ENCODE measurements around the gene BCAS1. TPM values are rescaled to one million over a fixed set of nuclear protein-coding genes. Genes with fewer than 3 reads are reported as not detected.
"Not testable (repeated sequence)": the region's sequence is repeated elsewhere in the genome, so short reads cannot be mapped to it uniquely, and the experiment has no call there.

Gene BCAS1
- total RNA-seq, 1 donor from 2014 or later = under 0.01 TPM

- H3K4me3 ChIP-seq (ENCODE audit: low read depth, low read length) = no peak overlapping the region
- DNase-seq (ENCODE audit: low read depth) = no peak
- TF ChIP-seq CTCF (conservative IDR thresholded peaks at IDR 0.05; ENCODE audit: low read depth, low read length) = no peak
Observed at GRCh38 chr20:53938739-53939138, 131.7 kb downstream of the BCAS1 start.

DNA sequence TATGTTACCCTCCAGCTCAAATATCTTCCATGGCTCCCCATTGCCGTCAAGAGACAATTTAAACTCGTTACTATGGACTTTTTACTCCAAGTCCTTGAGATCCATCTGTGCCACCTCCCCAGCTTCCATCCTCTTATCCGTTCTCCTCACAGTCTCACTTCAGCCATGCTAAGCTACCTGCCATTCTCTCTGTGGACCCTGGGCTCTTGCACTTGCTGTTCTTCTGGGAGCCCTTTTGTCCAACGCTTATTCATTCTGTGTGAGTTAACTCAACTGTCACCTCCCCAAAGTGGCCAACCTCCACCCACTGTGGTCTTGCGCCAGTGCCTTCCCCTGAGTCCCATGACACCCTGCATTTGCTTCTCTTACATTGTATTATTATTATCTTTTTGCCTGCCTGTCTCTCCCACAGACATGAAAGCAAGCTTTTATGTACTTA, 132.4 kb downstream of the BCAS1 start:
- no peak for DNase-seq (ENCODE audit: low read depth)
- no peak overlapping the region for H3K4me3 ChIP-seq (ENCODE audit: low read depth, low read length)
- TF ChIP-seq CTCF (conservative IDR thresholded peaks at IDR 0.05; ENCODE audit: low read depth, low read length) = no peak

DNA sequence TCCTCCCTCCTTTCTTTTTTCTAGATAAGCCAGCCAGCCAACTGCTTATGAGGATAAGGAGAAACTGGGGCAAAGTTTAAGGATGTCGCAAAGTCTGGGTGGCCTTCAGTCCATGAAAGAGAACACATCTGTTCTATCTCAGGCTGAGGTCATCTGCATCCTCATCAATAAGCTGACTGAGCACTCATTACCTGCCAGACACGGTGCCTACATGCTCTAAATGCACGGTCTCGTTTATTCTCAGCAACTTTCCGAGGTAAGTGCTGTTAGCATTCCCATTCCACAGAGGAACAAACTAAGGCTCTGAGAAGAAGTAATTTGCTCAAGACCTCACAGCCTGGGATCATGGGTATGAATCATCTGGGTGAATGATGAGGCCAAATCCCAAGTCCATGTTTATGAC, 133.1 kb downstream of the BCAS1 start:
- no peak for DNase-seq (ENCODE audit: low read depth)
- H3K4me3 ChIP-seq (ENCODE audit: low read depth, low read length) = no peak overlapping the region
- TF ChIP-seq CTCF (conservative IDR thresholded peaks at IDR 0.05; ENCODE audit: low read depth, low read length) = no peak

GRCh38 chr20:53935344-53936084, 134.9 kb downstream of the BCAS1 start:
- TF ChIP-seq CTCF (conservative IDR thresholded peaks at IDR 0.05; ENCODE audit: low read depth, low read length) = no peak
- no peak for DNase-seq (ENCODE audit: low read depth)
- no peak overlapping the region for H3K4me3 ChIP-seq (ENCODE audit: low read depth, low read length)

- DNase-seq (ENCODE audit: low read depth) = no peak
- H3K4me3 ChIP-seq (ENCODE audit: low read depth, low read length) = no peak overlapping the region
Observed at GRCh38 chr20:53934421-53935343, 135.7 kb downstream of the BCAS1 start.

DNA sequence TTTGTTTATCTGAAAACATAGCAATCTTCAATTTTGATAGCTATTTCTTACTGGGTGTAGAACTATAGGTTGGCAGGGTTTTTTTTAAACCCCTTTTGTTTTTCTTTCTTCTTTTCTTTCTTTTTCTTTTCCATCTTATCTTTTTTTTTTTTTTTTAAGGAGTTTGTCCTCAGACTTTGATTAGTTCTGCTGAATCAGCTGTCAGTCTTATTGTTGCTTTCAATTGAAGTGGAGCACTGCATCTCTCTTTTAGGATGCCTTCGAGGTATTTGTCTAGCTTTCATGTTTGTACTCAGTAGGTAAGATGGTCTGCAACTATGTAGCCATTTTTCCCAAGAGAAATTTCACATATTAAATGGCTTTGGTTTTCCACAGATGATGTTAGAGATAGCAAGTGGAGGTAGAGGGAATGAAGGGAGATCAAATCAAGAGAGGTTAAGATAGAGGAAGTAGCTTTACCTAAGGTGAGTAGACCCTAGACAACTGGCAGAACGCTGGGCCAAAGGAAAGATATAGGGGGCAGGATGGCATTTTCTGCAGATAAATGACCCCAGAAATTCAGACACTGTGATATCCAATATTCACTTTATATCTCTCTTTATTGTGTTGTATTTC, 137.1 kb downstream of the BCAS1 start:
- DNase-seq (ENCODE audit: low read depth) = no peak
- no peak overlapping the region for H3K4me3 ChIP-seq (ENCODE audit: low read depth, low read length)
- TF ChIP-seq CTCF (conservative IDR thresholded peaks at IDR 0.05; ENCODE audit: low read depth, low read length) = no peak

More at GRCh38 chr20:53934421-53935343, 135.7 kb downstream of the BCAS1 start:
- no peak for TF ChIP-seq CTCF (conservative IDR thresholded peaks at IDR 0.05; ENCODE audit: low read depth, low read length)

GRCh38 chr20:53932655-53933192, 137.7 kb downstream of the BCAS1 start:
- H3K4me3 ChIP-seq (ENCODE audit: low read depth, low read length); DNase-seq (ENCODE audit: low read depth): not testable (repeated sequence)
